Uterus (tissue), 4 donors: ENCODE results near the gene CHCHD3. TPM values are rescaled to one million over a fixed set of nuclear protein-coding genes. Genes with fewer than 3 reads are reported as not detected.

Experiments
- DNase-seq, 2 donors: peaks; one replicate each; pipeline ENCODE4 v3.0.0-alpha.2; 2019 to 2020
- H3K27ac ChIP-seq, 2 donors: fragments of 200-600 bp; sonication (generic); 1 replicate in 1 of 2; 2 replicates in 1 of 2; pipeline ENCODE4 v1.5.1; 2016 to 2018
- H3K27me3 ChIP-seq, 2 donors: fragments of 200-600 bp; sonication (generic); one replicate each; pipeline ENCODE4 v1.5.1; 2018 to 2019; ENCODE audit warnings: control low read depth in 1 of 2
- H3K36me3 ChIP-seq, 2 donors: fragments of 200-600 bp; sonication (generic); one replicate each; pipeline ENCODE4 v1.5.1; 2019; ENCODE audit warnings: control low read depth in 1 of 2
- H3K4me1 ChIP-seq, 2 donors: fragments of 200-600 bp; sonication (generic); one replicate each; pipeline ENCODE4 v1.5.1; 2018 to 2019; ENCODE audit warnings: control low read depth in 1 of 2
- H3K4me3 ChIP-seq, 2 donors: fragments of 200-600 bp; sonication (generic); 1 replicate in 1 of 2; 2 replicates in 1 of 2; pipeline ENCODE4 v1.5.1; 2018 to 2019; ENCODE audit warnings: mild to moderate bottlenecking in 1 of 2
- H3K9me3 ChIP-seq, 2 donors: fragments of 200-600 bp; sonication (generic); one replicate each; pipeline ENCODE4 v1.5.1; 2019; ENCODE audit warnings: control low read depth in 1 of 2
- CTCF ChIP-seq, 4 experiments: fragments of 200-600 bp in 2 of 4; fragments of 450-650 bp in 2 of 4; sonication (generic) in 2 of 4; IDR thresholded peaks; one replicate each; pipeline ENCODE4 v1.5.1; 2016 to 2019; ENCODE audit warnings: antibody characterized with exemption in 4 of 4, mild to moderate bottlenecking in 2 of 4, moderate library complexity in 1 of 4
- POLR2A ChIP-seq, 2 donors: fragments of 450-650 bp; IDR thresholded peaks; one replicate each; pipeline ENCODE4 v1.6.1; 2016; ENCODE audit warnings: antibody characterized with exemption in 2 of 2, mild to moderate bottlenecking in 1 of 2, moderate library complexity in 1 of 2
- intact Hi-C: fragments of 100-400 bp; cut with DNase I; formaldehyde crosslinking; loops from one replicate; pipeline ENCODE4 v1.15.1; 2023; ENCODE audit warnings: low total_unique reads
- total RNA-seq, 4 donors: library from RNA; depleted of rRNA in 3 of 4; stranded (reverse); fragments of >200 nt in 3 of 4; gene quantifications; one replicate each; pipeline versions ENCODE4 v1.1.0 to v1.2.4, GENCODE V29; 2014 to 2023
- donor health status: DM: yes; HTN: yes; CAD: no.

The CHCHD3 gene
- total RNA-seq, 4 donors from 2014 or later = 43.5 to 61.0 (median 47.6) TPM

- TF ChIP-seq POLR2A (IDR thresholded peaks at IDR 0.05) (no peak), CTCF (IDR thresholded peaks at IDR 0.05) (no peak)
- DNase-seq = no peak
- H3K36me3 ChIP-seq = no peaks in the 10 kb centered on the region
- peaks cover 13% of the 10 kb centered on the region in 2 donors for H3K4me1 ChIP-seq
- no peak overlapping the region for H3K4me3 ChIP-seq
- H3K27ac ChIP-seq = no peak overlapping the region
- no peaks in the 10 kb centered on the region for H3K9me3 ChIP-seq
- no peaks in the 10 kb centered on the region for H3K27me3 ChIP-seq
- intact Hi-C loops = no loop called here
Observed at GRCh38 chr7:133050200-133050995, 31.5 kb downstream of the CHCHD3 start.

DNA sequence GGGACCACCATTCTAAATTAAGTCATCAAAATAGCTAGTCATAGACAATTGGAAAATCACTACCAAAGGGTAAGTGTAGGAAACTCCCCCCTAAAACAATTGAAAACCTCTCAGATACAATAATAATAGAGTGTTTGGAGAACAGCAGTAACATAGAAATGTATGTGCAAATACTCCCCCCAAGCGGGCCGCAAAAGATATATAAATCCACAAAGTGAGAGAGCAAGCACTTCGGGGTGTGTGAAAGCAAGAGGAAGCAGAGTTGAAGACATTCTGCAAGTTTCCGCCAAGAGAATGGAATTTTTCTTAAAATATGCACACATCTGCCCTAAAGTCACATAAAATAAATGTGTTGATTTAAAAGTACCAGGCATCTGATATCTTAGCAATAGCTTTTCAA, 33.3 kb downstream of the CHCHD3 start:
- H3K4me3 ChIP-seq = no peak overlapping the region
- intact Hi-C loops = no loop called here
- peaks cover 6 to 13% of the 10 kb centered on the region in 2 donors for H3K4me1 ChIP-seq
- H3K27me3 ChIP-seq = no peaks in the 10 kb centered on the region
- no peak overlapping the region for H3K27ac ChIP-seq
- no peak for DNase-seq
- TF ChIP-seq CTCF (IDR thresholded peaks at IDR 0.05) = no peak
- no peak for TF ChIP-seq POLR2A (IDR thresholded peaks at IDR 0.05)
- no peaks in the 10 kb centered on the region for H3K9me3 ChIP-seq
- H3K36me3 ChIP-seq = no peaks in the 10 kb centered on the region

GRCh38 chr7:133047321-133047720, 34.6 kb downstream of the CHCHD3 start:
- intact Hi-C loops = no loop called here
- no peak for DNase-seq
- Histone ChIP-seq H3K27me3 (no peaks in the 10 kb centered on the region), H3K27ac (no peak overlapping the region), H3K4me1 (peaks cover 5 to 13% of the 10 kb centered on the region in 2 donors), H3K4me3 (no peak overlapping the region), H3K36me3 (no peaks in the 10 kb centered on the region), H3K9me3 (no peaks in the 10 kb centered on the region)
- TF ChIP-seq POLR2A (IDR thresholded peaks at IDR 0.05) = no peak

DNA sequence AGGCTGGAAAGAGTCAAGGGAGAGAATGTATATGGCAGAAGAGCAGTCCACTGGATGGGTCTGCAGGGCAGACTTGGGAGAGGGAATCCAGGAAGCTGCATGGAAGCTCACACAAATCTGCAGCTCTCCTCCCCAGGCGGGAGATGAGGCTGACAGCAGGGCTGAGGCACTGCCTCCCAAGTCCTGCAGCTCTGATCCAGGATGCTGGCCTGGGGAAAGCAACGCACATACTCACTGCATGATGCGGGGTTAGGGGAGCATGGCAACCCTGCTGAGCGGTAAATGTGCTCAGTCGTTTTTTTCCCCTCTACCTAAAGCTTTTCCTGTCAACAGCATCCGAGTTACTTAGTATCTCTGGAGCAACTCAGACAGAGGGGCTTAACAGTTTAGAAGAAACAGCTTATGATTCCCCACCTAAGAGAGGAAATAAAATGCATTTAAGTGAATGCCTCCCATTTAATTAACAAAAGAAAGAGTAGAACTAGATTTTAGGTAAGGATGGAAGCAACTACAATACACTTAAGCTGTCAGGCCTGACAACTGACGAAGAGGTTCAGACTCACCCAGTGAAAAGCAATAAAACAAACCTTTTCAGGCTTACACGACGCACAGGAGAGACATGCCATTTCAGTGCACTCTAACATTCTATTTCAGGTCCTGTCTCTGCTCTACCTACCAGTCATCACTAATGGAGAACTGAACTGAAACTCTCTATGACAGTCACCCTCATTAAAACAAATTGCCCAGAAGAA, 37.0 kb downstream of the CHCHD3 start:
- H3K4me1 ChIP-seq = no peaks in the 10 kb centered on the region

GRCh38 chr7:133040674-133041073, 41.2 kb downstream of the CHCHD3 start:
- Histone ChIP-seq H3K27me3 (no peaks in the 10 kb centered on the region), H3K27ac (no peak overlapping the region), H3K9me3 (no peaks in the 10 kb centered on the region), H3K4me1 (no peaks in the 10 kb centered on the region), H3K4me3 (no peak overlapping the region), H3K36me3 (no peaks in the 10 kb centered on the region)
- DNase-seq = no peak
- TF ChIP-seq POLR2A (IDR thresholded peaks at IDR 0.05) (no peak), CTCF (IDR thresholded peaks at IDR 0.05) (no peak)
- intact Hi-C loops = no loop called here

More for the DNA sequence above, 37.0 kb downstream of the CHCHD3 start:
- Histone ChIP-seq H3K36me3 (no peaks in the 10 kb centered on the region), H3K27me3 (no peaks in the 10 kb centered on the region), H3K9me3 (no peaks in the 10 kb centered on the region), H3K4me3 (no peak overlapping the region), H3K27ac (no peak overlapping the region)
- no peak for TF ChIP-seq POLR2A (IDR thresholded peaks at IDR 0.05)
- TF ChIP-seq CTCF (IDR thresholded peaks at IDR 0.05) = no peak
- intact Hi-C loops = no loop called here
- no peak for DNase-seq
